GM23248 (cell line): Measurements from ENCODE around the gene WTAP. TPM values are rescaled to one million over a fixed set of nuclear protein-coding genes. Genes with fewer than 3 reads are reported as not detected.
A peak's percentile ranks its signal among the peaks of the same experiment; 100 is the strongest.

Experiments
- DNase-seq: peaks from one replicate; pipeline ENCODE4 v3.0.0-alpha.2; 2015
- H2AFZ ChIP-seq: fragments of 200-600 bp; sonication (generic); 2 replicates; pipeline ENCODE4 v1.6.1; 2016; ENCODE audit warnings: antibody characterized with exemption
- H3F3A ChIP-seq: fragments of 200-600 bp; sonication (generic); 2 replicates; pipeline ENCODE4 v1.6.1; 2016; ENCODE audit warnings: mild to moderate bottlenecking, antibody characterized with exemption, mixed run types; ENCODE audit not compliant: insufficient read depth
- H3K27ac ChIP-seq: fragments of 200-600 bp; sonication (generic); 2 replicates; pipeline ENCODE4 v1.5.1; 2016; ENCODE audit warnings: mild to moderate bottlenecking
- H3K27me3 ChIP-seq: fragments of 200-600 bp; sonication (generic); replicated peaks from 2 replicates; pipeline ENCODE4 v1.6.1; 2016; ENCODE audit warnings: mild to moderate bottlenecking; ENCODE audit not compliant: insufficient read depth
- H3K36me3 ChIP-seq: fragments of 200-600 bp; sonication (generic); 2 replicates; pipeline ENCODE4 v1.6.1; 2016; ENCODE audit warnings: low read depth, mild to moderate bottlenecking
- H3K4me1 ChIP-seq: fragments of 200-600 bp; sonication (generic); 2 replicates; pipeline ENCODE4 v1.6.1; 2016; ENCODE audit warnings: mild to moderate bottlenecking; ENCODE audit not compliant: insufficient read depth
- H3K4me2 ChIP-seq: fragments of 200-600 bp; sonication (generic); one replicate; pipeline ENCODE4 v1.6.1; 2016; ENCODE audit warnings: mild to moderate bottlenecking; ENCODE audit not compliant: unreplicated experiment
- H3K4me3 ChIP-seq: fragments of 200-600 bp; sonication (generic); 2 replicates; pipeline ENCODE4 v1.5.1; 2016; ENCODE audit warnings: mild to moderate bottlenecking
- H3K79me2 ChIP-seq: fragments of 200-600 bp; sonication (generic); 2 replicates; pipeline ENCODE4 v1.6.1; 2016; ENCODE audit warnings: mild to moderate bottlenecking; ENCODE audit not compliant: insufficient read depth
- H3K9ac ChIP-seq: fragments of 200-600 bp; sonication (generic); 2 replicates; pipeline ENCODE4 v1.6.1; 2016; ENCODE audit warnings: mild to moderate bottlenecking
- H3K9me2 ChIP-seq: fragments of 200-600 bp; sonication (generic); 2 replicates; pipeline ENCODE4 v1.6.1; 2016; ENCODE audit warnings: mixed run types, mild to moderate bottlenecking, moderate library complexity; ENCODE audit not compliant: insufficient read depth
- H3K9me3 ChIP-seq: fragments of 200-600 bp; sonication (generic); one replicate; pipeline ENCODE4 v1.6.1; 2017; ENCODE audit warnings: low read depth
- H4K20me1 ChIP-seq: fragments of 200-600 bp; sonication (generic); 2 replicates; pipeline ENCODE4 v1.6.0; 2016; ENCODE audit not compliant: insufficient read depth
- EZH2 ChIP-seq: fragments of 200-600 bp; sonication (generic); IDR thresholded peaks from 2 replicates; pipeline ENCODE4 v1.6.1; 2018; ENCODE audit warnings: antibody characterized with exemption, mild to moderate bottlenecking; ENCODE audit not compliant: insufficient read depth, poor library complexity, severe bottlenecking
- EZH2phosphoT487 ChIP-seq: fragments of 200-600 bp; sonication (generic); IDR thresholded peaks from 2 replicates; pipeline ENCODE4 v1.6.1; 2018; ENCODE audit warnings: antibody characterized with exemption, moderate library complexity, mild to moderate bottlenecking, low read depth; ENCODE audit not compliant: insufficient read depth
- WGBS, 2 experiments: methylation state at CpG; one replicate each; pipeline ENCODE4 v1.1.6; 2015 to 2017; ENCODE audit warnings: low lambda C conversion rate in 2 of 2, low coverage in 1 of 2; ENCODE audit errors: missing lambda C conversion rate in 2 of 2; 5-methylcytosine and 5-hydroxymethylcytosine counted together
- in situ Hi-C: fragments of 300-500 bp; cut with MboI; formaldehyde crosslinking; loops from 2 replicates; pipeline ENCODE4 v1.15.0; 2020
- polyA plus RNA-seq: library from polyadenylated mRNA; unstranded; fragments of >200 nt; fragmentation: Nextera tagmentation; extraction: Ambion mirVana; gene quantifications from 2 replicates; pipeline ENCODE4 v1.2.1, GENCODE V29; 2016
- total RNA-seq: library from RNA; depleted of rRNA; stranded (reverse); fragments of >200 nt; shearing (Covaris generic); gene quantifications from 2 replicates; pipeline ENCODE4 v1.2.3, GENCODE V29; 2014

WTAP gene
- total and polyA plus RNA-seq, 2 experiments from 2014 or later: 64.8 to 87.8 TPM

DNA sequence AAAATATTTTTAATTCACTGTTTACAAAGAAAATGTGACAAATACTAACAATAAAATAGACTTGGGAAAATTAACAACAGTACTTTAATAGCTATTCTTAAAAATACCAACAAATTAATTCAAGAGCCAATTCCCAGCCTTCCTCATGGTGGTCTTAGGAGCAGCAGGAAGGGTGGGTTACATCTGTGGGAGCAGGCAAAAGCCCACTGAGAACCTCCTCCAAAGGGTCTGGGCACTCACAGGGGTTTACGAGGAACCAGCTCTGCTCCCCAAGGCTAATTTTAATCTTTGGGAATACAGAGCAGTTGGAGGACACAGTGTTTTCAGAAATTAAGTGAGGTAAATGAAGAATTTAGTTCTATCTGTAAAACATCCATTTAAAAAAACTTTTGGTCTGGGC, 44.5 kb upstream of the WTAP start:
- 97 to 100% methylated on average over 1 of the region's 1 CpG for WGBS, 2 experiments
- Histone ChIP-seq H3K9ac (no peak overlapping the region), H3K4me1 (peaks cover 17% of the 10 kb centered on the region), H3K79me2 (peaks cover 11% of the 10 kb centered on the region), H3K4me2 (no peak overlapping the region), H3K36me3 (peaks cover 21% of the 10 kb centered on the region), H3K9me3 (no peaks in the 10 kb centered on the region), H4K20me1 (no peaks in the 10 kb centered on the region), H3K4me3 (no peak overlapping the region), H3F3A (peaks cover 24% of the 10 kb centered on the region), H3K27ac (no peak overlapping the region), H3K9me2 (no peaks in the 10 kb centered on the region), H3K27me3 (no peaks in the 10 kb centered on the region), H2AFZ (no peak overlapping the region)
- TF ChIP-seq EZH2phosphoT487 (no peak), EZH2 (no peak)
- in situ Hi-C loops: loop anchor here (25.0 kb wide), 1 partner anchor 779 kb away; no protein-coding TSS in a partner anchor
- DNase-seq: no peak

DNA sequence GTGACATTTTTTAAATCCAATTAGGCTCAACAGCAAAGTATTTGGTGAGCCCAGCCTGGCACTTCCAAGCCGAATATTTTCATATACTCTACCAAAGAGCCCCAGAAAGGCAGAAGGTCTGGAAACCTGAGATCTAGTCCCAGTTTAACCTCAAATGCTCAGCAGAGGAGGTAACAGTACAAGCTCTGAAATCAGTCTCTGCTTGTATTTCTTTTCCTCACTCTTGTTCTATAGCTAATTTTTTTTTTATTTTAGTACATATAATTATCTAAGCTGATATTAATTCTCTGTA, 43.3 kb upstream of the WTAP start:
- Histone ChIP-seq H3K27me3 (no peaks in the 10 kb centered on the region), H3K79me2 (peaks cover 22% of the 10 kb centered on the region), H3K9ac (no peak overlapping the region), H3K36me3 (peaks cover 21% of the 10 kb centered on the region), H3K4me1 (peaks cover 15% of the 10 kb centered on the region), H3K9me3 (no peaks in the 10 kb centered on the region), H3F3A (peaks cover 19% of the 10 kb centered on the region), H4K20me1 (no peaks in the 10 kb centered on the region), H3K4me3 (no peak overlapping the region), H3K9me2 (no peaks in the 10 kb centered on the region), H2AFZ (no peak overlapping the region), H3K27ac (no peak overlapping the region), H3K4me2 (no peak overlapping the region)
- no peak for DNase-seq
- WGBS, 2 experiments: 75 to 79% methylated on average over 1 of the region's 1 CpG
- in situ Hi-C loops: loop anchor here (25.0 kb wide), 1 partner anchor 778 kb away; no protein-coding TSS in a partner anchor
- TF ChIP-seq EZH2 (no peak), EZH2phosphoT487 (no peak)

DNA sequence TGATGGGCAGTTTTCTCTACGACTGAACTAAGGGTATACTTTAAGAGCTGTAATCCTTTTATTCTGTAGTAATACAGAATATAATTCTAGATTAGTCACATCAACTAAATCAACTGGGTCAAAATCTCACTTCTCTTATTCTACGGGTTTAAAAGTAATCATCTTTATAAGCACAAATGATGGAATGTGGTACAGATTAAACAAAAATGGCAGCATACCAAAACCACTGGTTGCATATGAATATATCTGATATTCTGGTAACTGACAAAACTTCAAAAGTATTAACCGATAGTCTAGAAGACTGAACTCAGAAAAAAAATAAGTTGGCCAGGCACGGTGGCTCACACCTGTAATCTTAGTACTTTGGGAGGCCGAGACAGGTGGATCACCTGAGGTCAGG, 41.3 kb upstream of the WTAP start:
- H4K20me1 ChIP-seq: no peaks in the 10 kb centered on the region
- H3K4me1 ChIP-seq: peaks cover 7% of the 10 kb centered on the region; the same call in 1 of the 2 replicates
- H3K79me2 ChIP-seq: peaks cover 41% of the 10 kb centered on the region
- H2AFZ ChIP-seq: no peak overlapping the region
- no peaks in the 10 kb centered on the region for H3K27me3 ChIP-seq
- in situ Hi-C loops: loop anchor here (25.0 kb wide), 1 partner anchor 776 kb away; no protein-coding TSS in a partner anchor
- no peaks in the 10 kb centered on the region for H3F3A ChIP-seq
- no peaks in the 10 kb centered on the region for H3K9me2 ChIP-seq
- no peak for TF ChIP-seq EZH2phosphoT487
- TF ChIP-seq EZH2: no peak
- H3K4me3 ChIP-seq: no peak overlapping the region
- H3K9me3 ChIP-seq: no peaks in the 10 kb centered on the region
- no peak overlapping the region for H3K4me2 ChIP-seq
- no peak for DNase-seq
- no peak overlapping the region for H3K9ac ChIP-seq
- WGBS, 2 experiments: 67 to 70% methylated on average over 5 of the region's 5 CpGs
- H3K27ac ChIP-seq: no peak overlapping the region
- peaks cover 21% of the 10 kb centered on the region for H3K36me3 ChIP-seq

DNA sequence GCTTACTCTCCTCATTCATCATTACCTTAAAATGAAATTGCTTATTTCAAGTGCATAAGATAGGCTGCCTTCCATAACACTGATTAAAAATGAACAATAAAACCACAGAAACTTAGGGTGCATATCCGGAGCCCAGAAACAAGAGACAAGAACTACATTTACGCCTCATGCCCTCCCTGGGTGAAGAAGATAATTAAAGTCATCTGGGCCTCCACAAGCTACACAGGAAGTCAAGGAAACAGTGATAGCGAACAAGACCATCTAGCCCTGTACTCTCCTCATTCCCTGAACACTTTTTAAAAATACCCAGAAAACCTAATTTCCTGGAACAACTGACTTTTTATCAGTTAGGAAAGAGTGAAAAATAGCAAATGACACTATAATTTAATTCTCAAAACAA, 40.6 kb upstream of the WTAP start:
- Histone ChIP-seq H3K4me2 (no peak overlapping the region), H2AFZ (no peak overlapping the region), H3F3A (0 out of 2 replicates have a peak, but pooled peaks cover 4% of the 10 kb centered on the region), H3K27ac (no peak overlapping the region), H3K79me2 (peaks cover 44% of the 10 kb centered on the region), H3K9me2 (no peaks in the 10 kb centered on the region), H3K9me3 (no peaks in the 10 kb centered on the region), H3K4me1 (peaks cover 12% of the 10 kb centered on the region), H3K27me3 (no peaks in the 10 kb centered on the region), H3K4me3 (no peak overlapping the region), H3K36me3 (peaks cover 21% of the 10 kb centered on the region), H4K20me1 (no peaks in the 10 kb centered on the region), H3K9ac (no peak overlapping the region)
- no peak for DNase-seq
- TF ChIP-seq EZH2: no peak
- no peak for TF ChIP-seq EZH2phosphoT487
- in situ Hi-C loops: loop anchor here (25.0 kb wide), 1 partner anchor 776 kb away; no protein-coding TSS in a partner anchor
- 74 to 81% methylated on average over 3 of the region's 3 CpGs for WGBS, 2 experiments

DNA sequence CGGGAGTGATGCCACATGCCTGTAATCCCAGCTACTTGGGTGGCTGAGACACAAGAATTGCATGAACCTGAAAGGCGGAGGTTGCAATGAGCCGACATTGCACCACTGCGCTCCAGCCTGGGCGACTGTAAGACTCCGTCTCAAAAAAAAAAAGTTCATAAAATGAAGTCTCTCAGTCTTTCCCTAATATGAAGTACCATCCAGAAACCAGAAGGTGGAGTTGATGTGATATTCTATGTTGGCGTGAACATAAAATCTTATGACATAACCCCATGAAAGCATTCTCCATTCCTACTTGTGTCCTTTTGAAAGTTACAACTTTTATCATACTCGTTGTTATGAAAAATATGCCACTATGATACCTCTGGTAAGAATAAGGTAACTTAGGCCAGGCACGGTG, 40.0 kb upstream of the WTAP start:
- Histone ChIP-seq H3K9me2 (no peaks in the 10 kb centered on the region), H3K4me1 (peaks cover 18% of the 10 kb centered on the region), H3K27me3 (no peaks in the 10 kb centered on the region), H3K9me3 (no peaks in the 10 kb centered on the region), H2AFZ (no peak overlapping the region), H3K36me3 (peaks cover 21% of the 10 kb centered on the region), H4K20me1 (no peaks in the 10 kb centered on the region), H3K9ac (no peak overlapping the region), H3K4me3 (no peak overlapping the region), H3K27ac (no peak overlapping the region), H3F3A (peaks cover 9% of the 10 kb centered on the region; the same call in 1 of the 2 replicates), H3K4me2 (no peak overlapping the region), H3K79me2 (peaks cover 51% of the 10 kb centered on the region)
- TF ChIP-seq EZH2: no peak
- TF ChIP-seq EZH2phosphoT487: no peak
- in situ Hi-C loops: loop anchor here (25.0 kb wide), 1 partner anchor 775 kb away; no protein-coding TSS in a partner anchor
- peak; percentile 12 for DNase-seq
- WGBS, 2 experiments: 84 to 90% methylated on average over 9 of the region's 9 CpGs
